HepG2 (cell line): ENCODE results near the gene KRTAP20-2. TPM values are rescaled to one million over a fixed set of nuclear protein-coding genes. Genes with fewer than 3 reads are reported as not detected.

Experiments used
- ATAC-seq: fragments of 200-7000 bp; cut with Tn5 transposase; 3 replicates; pipeline ENCODE4 v1.9.1; 2020; ENCODE audit warnings: mild to moderate bottlenecking, moderate library complexity
- BruUV-seq: library from RNA; stranded (reverse); fragments of 400-500 nt; replicated peaks from 2 replicates; lab custom pipeline; 2021; lab: Mats Ljungman, UMichigan
- CTCF ChIA-PET: fragments of 300-600 bp; formaldehyde crosslinking; extraction: SDS; loops from one replicate; lab custom pipeline; 2021; ENCODE audit warnings: low total read pairs, inconsistent platforms, low intra/inter-chr PET ratio; lab: Yijun Ruan, JAX
- POLR2A ChIA-PET: fragments of 350-600 bp; sonication (Branson Sonifier 250); formaldehyde crosslinking; loops from one replicate; lab custom pipeline; 2020; ENCODE audit warnings: antibody characterized with exemption, inconsistent platforms; lab: Yijun Ruan, JAX
- DNase-seq: peaks from one replicate; pipeline ENCODE4 v3.0.0-alpha.2; 2015; ENCODE audit warnings: low spot score
- FAIRE-seq: peaks from 3 replicates; lab custom pipeline; 2011; peaks lifted over from hg19 to GRCh38; lab: Jason Lieb, UNC
- H2AFZ ChIP-seq: one replicate; pipeline ENCODE4 v1.6.1; 2011; ENCODE audit warnings: low read length, inconsistent platforms
- H3K27ac ChIP-seq: fragments of 300-600 bp; 3 replicates; pipeline ENCODE4 v1.8.0; 2011; ENCODE audit warnings: mixed run types, mild to moderate bottlenecking, mixed read lengths, low read length, inconsistent platforms; ENCODE audit not compliant: insufficient read depth; ENCODE audit errors: extremely low read length
- H3K27me3 ChIP-seq, 2 experiments: fragments of 200-600 bp in 1 of 2; 2 replicates in 1 of 2; 3 replicates in 1 of 2; pipeline versions ENCODE4 v1.6.0 to v1.8.0; 2011; ENCODE audit warnings: low read length in 2 of 2, mild to moderate bottlenecking in 2 of 2, moderate library complexity in 2 of 2, inconsistent platforms in 1 of 2; ENCODE audit not compliant: insufficient read depth in 2 of 2, control insufficient read depth in 1 of 2
- H3K36me3 ChIP-seq, 2 experiments: fragments of 200-600 bp in 1 of 2; replicated peaks in 1 of 2; 2 replicates in 1 of 2; 3 replicates in 1 of 2; pipeline versions ENCODE4 v1.5.1 to v1.8.0; 2011; ENCODE audit warnings: low read length in 2 of 2, inconsistent platforms in 1 of 2; ENCODE audit not compliant: insufficient read depth in 2 of 2, control insufficient read depth in 1 of 2
- H3K4me1 ChIP-seq: 2 replicates; pipeline ENCODE4 v1.5.1; 2012; ENCODE audit warnings: low read length, inconsistent platforms; ENCODE audit not compliant: insufficient read depth
- H3K4me2 ChIP-seq: 2 replicates; pipeline ENCODE4 v1.6.0; 2011; ENCODE audit warnings: low read depth, low read length, inconsistent platforms
- H3K4me3 ChIP-seq, 3 experiments: fragments of 200-600 bp in 1 of 3; sonication (generic), shearing (Covaris generic) in 1 of 3; replicated peaks in 1 of 3; 2 replicates each; pipeline ENCODE4 v1.5.1; 2011 to 2016; ENCODE audit warnings: low read length in 3 of 3, inconsistent platforms in 2 of 3, low read depth in 2 of 3, mild to moderate bottlenecking in 2 of 3, control low read depth in 1 of 3, mixed read lengths in 1 of 3; ENCODE audit not compliant: insufficient read depth in 1 of 3
- H3K79me2 ChIP-seq: one replicate; pipeline ENCODE4 v1.6.1; 2011; ENCODE audit warnings: low read length, inconsistent platforms; ENCODE audit not compliant: insufficient read depth
- H3K9ac ChIP-seq: 2 replicates; pipeline ENCODE4 v1.6.0; 2011; ENCODE audit warnings: mild to moderate bottlenecking, low read depth, low read length, inconsistent platforms; ENCODE audit not compliant: insufficient read depth
- H3K9me3 ChIP-seq: 2 replicates; pipeline ENCODE4 v1.5.1; 2012; ENCODE audit warnings: mild to moderate bottlenecking, low read length
- H4K20me1 ChIP-seq: 2 replicates; pipeline ENCODE4 v1.6.0; 2011; ENCODE audit warnings: inconsistent platforms, mild to moderate bottlenecking, low read length, moderate library complexity; ENCODE audit not compliant: insufficient read depth
- ATAD3A ChIP-seq: sonication (generic); formaldehyde crosslinking; IDR thresholded peaks from 2 replicates; pipeline ENCODE4 v1.4.0; 2020; ENCODE audit warnings: missing genetic modification reagents
- ELF1 ChIP-seq: sonication (generic); formaldehyde crosslinking; IDR thresholded peaks from 2 replicates; pipeline ENCODE4 v1.4.0; 2020; ENCODE audit warnings: missing genetic modification reagents
- HDAC1 ChIP-seq: sonication (generic); formaldehyde crosslinking; IDR thresholded peaks from 2 replicates; pipeline ENCODE4 v1.5.1; 2020; ENCODE audit warnings: mild to moderate bottlenecking, missing genetic modification reagents
- HDAC2 ChIP-seq: sonication (generic); formaldehyde crosslinking; IDR thresholded peaks from 2 replicates; pipeline ENCODE4 v1.4.0; 2020; ENCODE audit warnings: missing genetic modification reagents
- HDAC6 ChIP-seq: fragments of 200-600 bp; sonication (generic); IDR thresholded peaks from 2 replicates; pipeline ENCODE4 v1.7.0; 2017; ENCODE audit warnings: mild to moderate bottlenecking, antibody characterized with exemption, low read length, low read depth
- HIC2 ChIP-seq: sonication (generic); formaldehyde crosslinking; IDR thresholded peaks from 2 replicates; pipeline ENCODE4 v1.9.0; 2022; ENCODE audit warnings: low read depth, missing genetic modification reagents
- HMGA1 ChIP-seq: sonication (generic); formaldehyde crosslinking; conservative IDR thresholded peaks from 2 replicates; pipeline ENCODE4 v1.4.0; 2020; ENCODE audit warnings: missing genetic modification reagents
- JDP2 ChIP-seq: sonication (generic); formaldehyde crosslinking; IDR thresholded peaks from 2 replicates; pipeline ENCODE4 v1.8.1; 2022; ENCODE audit warnings: missing genetic modification reagents, borderline replicate concordance
- KDM2A ChIP-seq: sonication (generic); formaldehyde crosslinking; IDR thresholded peaks from 2 replicates; pipeline ENCODE4 v1.4.0; 2020; ENCODE audit warnings: low read depth, missing genetic modification reagents, borderline replicate concordance
- MEF2D ChIP-seq: sonication (generic); formaldehyde crosslinking; IDR thresholded peaks from 2 replicates; pipeline ENCODE4 v1.5.1; 2020; ENCODE audit warnings: mild to moderate bottlenecking, missing genetic modification reagents
- MZF1 ChIP-seq: sonication (generic); formaldehyde crosslinking; IDR thresholded peaks from 2 replicates; pipeline ENCODE4 v1.8.1; 2023; ENCODE audit warnings: mild to moderate bottlenecking, missing genetic modification reagents, borderline replicate concordance
- SALL2 ChIP-seq: sonication (generic); formaldehyde crosslinking; IDR thresholded peaks from 2 replicates; pipeline ENCODE4 v1.8.1; 2023; ENCODE audit warnings: mild to moderate bottlenecking, missing genetic modification reagents, inconsistent platforms
- SATB2 ChIP-seq: sonication (generic); formaldehyde crosslinking; IDR thresholded peaks from 2 replicates; pipeline ENCODE4 v1.5.0; 2020; ENCODE audit warnings: missing genetic modification reagents
- SRSF9 ChIP-seq: fragments of 200-400 bp; formaldehyde crosslinking; IDR thresholded peaks from 2 replicates; pipeline ENCODE4 v1.6.1; 2018; ENCODE audit warnings: borderline replicate concordance, mild to moderate bottlenecking, low read depth, low read length; ENCODE audit not compliant: insufficient read depth, poor library complexity, severe bottlenecking
- TBX3 ChIP-seq: fragments of 450-650 bp; IDR thresholded peaks from 2 replicates; pipeline ENCODE4 v1.6.1; 2017; ENCODE audit warnings: antibody characterized with exemption, mild to moderate bottlenecking, inconsistent platforms, borderline replicate concordance
- WIZ ChIP-seq: sonication (generic); formaldehyde crosslinking; IDR thresholded peaks from 2 replicates; pipeline ENCODE4 v1.5.1; 2020; ENCODE audit warnings: mild to moderate bottlenecking, missing genetic modification reagents
- ZFP62 ChIP-seq: sonication (generic); formaldehyde crosslinking; IDR thresholded peaks from 2 replicates; pipeline ENCODE4 v1.4.0; 2020; ENCODE audit warnings: missing genetic modification reagents
- ZNF121 ChIP-seq: sonication (generic); formaldehyde crosslinking; IDR thresholded peaks from 2 replicates; pipeline ENCODE4 v1.5.0; 2020; ENCODE audit warnings: mild to moderate bottlenecking, missing genetic modification reagents
- ZNF552 ChIP-seq: sonication (generic); formaldehyde crosslinking; IDR thresholded peaks from 2 replicates; pipeline ENCODE4 v1.9.0; 2022; ENCODE audit warnings: missing genetic modification reagents, mild to moderate bottlenecking, borderline replicate concordance
- ZNF614 ChIP-seq: IDR thresholded peaks from 2 replicates; pipeline ENCODE4 v1.6.1; 2018; ENCODE audit warnings: missing biosample characterization, missing genetic modification reagents, inconsistent platforms, borderline replicate concordance
- whole genome bisulfite sequencing: methylation state at CpG from one replicate; pipeline ENCODE4 v1.1.6; 2017; ENCODE audit warnings: low lambda C conversion rate; 5-methylcytosine and 5-hydroxymethylcytosine counted together
- in situ Hi-C: cut with HindIII; loops from 2 replicates; pipeline ENCODE4 v1.10.0; 2017; ENCODE audit warnings: low pct_unique_long_range_greater_than_20kb; ENCODE audit not compliant: extremely low pct_ligation_motif_present
- intact Hi-C: fragments of 100-400 bp; cut with micrococcal nuclease; formaldehyde crosslinking; loops from one replicate; pipeline ENCODE4 v1.10.0; 2022; ENCODE audit not compliant: unreplicated experiment
- polyA plus RNA-seq, 8 experiments: library from polyadenylated mRNA; depleted of rRNA in 3 of 8; stranded (reverse) in 7 of 8; unstranded in 1 of 8; fragments of >200 nt; fragmentation: Illumina TruSeq in 4 of 8; extraction: Trizol in 4 of 8; gene quantifications; 2 replicates each; pipeline versions ENCODE4 v1.2.1 to v1.2.3, GENCODE V29; 2011 to 2016; ENCODE audit warnings: low read depth in 4 of 8, missing spikeins in 1 of 8, mixed read lengths in 1 of 8; ENCODE audit not compliant: insufficient read depth in 1 of 8
- total RNA-seq, 5 experiments: library from RNA; depleted of rRNA; stranded (reverse); fragments of >200 nt; fragmentation: Illumina TruSeq; extraction: Trizol; gene quantifications; 2 replicates each; pipeline ENCODE4 v1.2.3, GENCODE V29; 2016; ENCODE audit warnings: low read depth in 1 of 5

The KRTAP20-2 gene
- total and polyA plus RNA-seq, 2 of the 13 experiments (the other 11 are each of a cell fraction or from before 2014, with no cell fraction given): not detected

- H3K36me3 ChIP-seq: no peaks in the 10 kb centered on the region
- 0% methylated on average over 1 of the region's 1 CpG for WGBS
- in situ Hi-C loops: no loop called here
- intact Hi-C loops: no loop called here
- H3K9me3 ChIP-seq: peaks cover 96% of the 10 kb centered on the region
- H3K27me3 ChIP-seq: no peaks in the 10 kb centered on the region
- no peak overlapping the region for H3K4me3 ChIP-seq
- no peaks in the 10 kb centered on the region for H4K20me1 ChIP-seq
- POLR2A ChIA-PET: no interaction called here
- DNase-seq: no peak
- TF ChIP-seq ZNF614 (CRISPR knock-in tag): no peak
- no peak for TF ChIP-seq SRSF9
- TF ChIP-seq HMGA1: no peak
- no peak for TF ChIP-seq JDP2
- TF ChIP-seq ZNF552 (CRISPR knock-in tag): no peak
- TF ChIP-seq HDAC1: no peak
- no peak for TF ChIP-seq HDAC6
- no peak for TF ChIP-seq MEF2D (CRISPR knock-in tag)
- TF ChIP-seq ATAD3A (CRISPR knock-in tag): no peak
- no peak for TF ChIP-seq ZNF121
- TF ChIP-seq TBX3: no peak
- no peak for TF ChIP-seq ZFP62 (CRISPR knock-in tag)
- no peak for TF ChIP-seq KDM2A (CRISPR knock-in tag)
- TF ChIP-seq ELF1 (CRISPR knock-in tag): no peak
- TF ChIP-seq WIZ: no peak
- TF ChIP-seq MZF1 (CRISPR knock-in tag): no peak
- no peak for TF ChIP-seq HDAC2
- no peak for TF ChIP-seq SATB2 (CRISPR knock-in tag)
- no peak for TF ChIP-seq HIC2 (CRISPR knock-in tag)
- TF ChIP-seq SALL2: no peak
- TF ChIP-seq, all 625 proteins: peak for 0
- FAIRE-seq (no peak), ATAC-seq (no peak)
- Histone ChIP-seq H3K9ac (no peak overlapping the region), H3K4me2 (no peak overlapping the region), H3K27ac (no peak overlapping the region), H3K4me1 (no peaks in the 10 kb centered on the region), H3K79me2 (no peaks in the 10 kb centered on the region), H2AFZ (no peak overlapping the region)
- no TSS peak for BruUV-seq
- CTCF ChIA-PET: no interaction called here
Observed at GRCh38 chr21:30674312-30674711, 39.3 kb downstream of the KRTAP20-2 start.
